HepG2 (cell line): ENCODE measurements around the gene RABGAP1. TPM values are rescaled to one million over a fixed set of nuclear protein-coding genes. Genes with fewer than 3 reads are reported as not detected.
A peak's percentile ranks its signal among the peaks of the same experiment; 100 is the strongest.

Experiments
- ATAC-seq: fragments of 200-7000 bp; cut with Tn5 transposase; 3 replicates; pipeline ENCODE4 v1.9.1; 2020; ENCODE audit warnings: mild to moderate bottlenecking, moderate library complexity
- BruUV-seq: library from RNA; stranded (reverse); fragments of 400-500 nt; replicated peaks from 2 replicates; lab custom pipeline; 2021; lab: Mats Ljungman, UMichigan
- CTCF ChIA-PET: fragments of 300-600 bp; formaldehyde crosslinking; extraction: SDS; loops from one replicate; lab custom pipeline; 2021; ENCODE audit warnings: low total read pairs, inconsistent platforms, low intra/inter-chr PET ratio; lab: Yijun Ruan, JAX
- POLR2A ChIA-PET: fragments of 350-600 bp; sonication (Branson Sonifier 250); formaldehyde crosslinking; loops from one replicate; lab custom pipeline; 2020; ENCODE audit warnings: antibody characterized with exemption, inconsistent platforms; lab: Yijun Ruan, JAX
- DNase-seq: peaks from one replicate; pipeline ENCODE4 v3.0.0-alpha.2; 2015; ENCODE audit warnings: low spot score
- FAIRE-seq: peaks from 3 replicates; lab custom pipeline; 2011; peaks lifted over from hg19 to GRCh38; lab: Jason Lieb, UNC
- H2AFZ ChIP-seq: one replicate; pipeline ENCODE4 v1.6.1; 2011; ENCODE audit warnings: low read length, inconsistent platforms
- H3K27ac ChIP-seq: fragments of 300-600 bp; 3 replicates; pipeline ENCODE4 v1.8.0; 2011; ENCODE audit warnings: mixed run types, mild to moderate bottlenecking, mixed read lengths, low read length, inconsistent platforms; ENCODE audit not compliant: insufficient read depth; ENCODE audit errors: extremely low read length
- H3K27me3 ChIP-seq, 2 experiments: fragments of 200-600 bp in 1 of 2; 2 replicates in 1 of 2; 3 replicates in 1 of 2; pipeline versions ENCODE4 v1.6.0 to v1.8.0; 2011; ENCODE audit warnings: low read length in 2 of 2, mild to moderate bottlenecking in 2 of 2, moderate library complexity in 2 of 2, inconsistent platforms in 1 of 2; ENCODE audit not compliant: insufficient read depth in 2 of 2, control insufficient read depth in 1 of 2
- H3K36me3 ChIP-seq, 2 experiments: fragments of 200-600 bp in 1 of 2; replicated peaks in 1 of 2; 2 replicates in 1 of 2; 3 replicates in 1 of 2; pipeline versions ENCODE4 v1.5.1 to v1.8.0; 2011; ENCODE audit warnings: low read length in 2 of 2, inconsistent platforms in 1 of 2; ENCODE audit not compliant: insufficient read depth in 2 of 2, control insufficient read depth in 1 of 2
- H3K4me1 ChIP-seq: 2 replicates; pipeline ENCODE4 v1.5.1; 2012; ENCODE audit warnings: low read length, inconsistent platforms; ENCODE audit not compliant: insufficient read depth
- H3K4me2 ChIP-seq: 2 replicates; pipeline ENCODE4 v1.6.0; 2011; ENCODE audit warnings: low read depth, low read length, inconsistent platforms
- H3K4me3 ChIP-seq, 3 experiments: fragments of 200-600 bp in 1 of 3; sonication (generic), shearing (Covaris generic) in 1 of 3; replicated peaks in 1 of 3; 2 replicates each; pipeline ENCODE4 v1.5.1; 2011 to 2016; ENCODE audit warnings: low read length in 3 of 3, inconsistent platforms in 2 of 3, low read depth in 2 of 3, mild to moderate bottlenecking in 2 of 3, control low read depth in 1 of 3, mixed read lengths in 1 of 3; ENCODE audit not compliant: insufficient read depth in 1 of 3
- H3K79me2 ChIP-seq: one replicate; pipeline ENCODE4 v1.6.1; 2011; ENCODE audit warnings: low read length, inconsistent platforms; ENCODE audit not compliant: insufficient read depth
- H3K9ac ChIP-seq: 2 replicates; pipeline ENCODE4 v1.6.0; 2011; ENCODE audit warnings: mild to moderate bottlenecking, low read depth, low read length, inconsistent platforms; ENCODE audit not compliant: insufficient read depth
- H3K9me3 ChIP-seq: 2 replicates; pipeline ENCODE4 v1.5.1; 2012; ENCODE audit warnings: mild to moderate bottlenecking, low read length
- H4K20me1 ChIP-seq: 2 replicates; pipeline ENCODE4 v1.6.0; 2011; ENCODE audit warnings: inconsistent platforms, mild to moderate bottlenecking, low read length, moderate library complexity; ENCODE audit not compliant: insufficient read depth
- FOXK1 ChIP-seq: sonication (generic); formaldehyde crosslinking; IDR thresholded peaks from 2 replicates; pipeline ENCODE4 v1.4.0; 2020; ENCODE audit warnings: low read depth, missing genetic modification reagents, borderline replicate concordance
- MYC ChIP-seq: sonication (generic); formaldehyde crosslinking; IDR thresholded peaks from 2 replicates; pipeline ENCODE4 v1.9.0; 2021; ENCODE audit warnings: missing genetic modification reagents, borderline replicate concordance
- SRSF4 ChIP-seq: fragments of 200-400 bp; formaldehyde crosslinking; IDR thresholded peaks from one replicate; pipeline ENCODE4 v1.6.1; 2018; ENCODE audit warnings: mild to moderate bottlenecking, low read depth, low read length, moderate library complexity; ENCODE audit not compliant: poor library complexity, severe bottlenecking
- ZBTB40 ChIP-seq, 2 experiments: fragments of 450-650 bp in 1 of 2; sonication (generic) in 1 of 2; formaldehyde crosslinking in 1 of 2; IDR thresholded peaks; 2 replicates each; pipeline versions ENCODE4 v1.6.1 to v1.8.0; 2016 to 2022; ENCODE audit warnings: antibody characterized with exemption in 1 of 2, mild to moderate bottlenecking in 1 of 2, missing genetic modification reagents in 1 of 2
- ZFP62 ChIP-seq: sonication (generic); formaldehyde crosslinking; IDR thresholded peaks from 2 replicates; pipeline ENCODE4 v1.4.0; 2020; ENCODE audit warnings: missing genetic modification reagents
- ZNF513 ChIP-seq: sonication (generic); formaldehyde crosslinking; conservative IDR thresholded peaks from 2 replicates; pipeline ENCODE4 v1.5.0; 2020; ENCODE audit warnings: missing genetic modification reagents
- ZNF562 ChIP-seq: sonication (generic); formaldehyde crosslinking; IDR thresholded peaks from 2 replicates; pipeline ENCODE4 v1.8.0; 2022; ENCODE audit warnings: missing genetic modification reagents, borderline replicate concordance
- ZNF749 ChIP-seq: sonication (generic); formaldehyde crosslinking; IDR thresholded peaks from 2 replicates; pipeline ENCODE4 v1.8.0; 2022; ENCODE audit warnings: mild to moderate bottlenecking, missing genetic modification reagents, moderate library complexity, borderline replicate concordance
- ZSCAN30 ChIP-seq: sonication (generic); formaldehyde crosslinking; IDR thresholded peaks from 2 replicates; pipeline ENCODE4 v1.5.0; 2020; ENCODE audit warnings: mild to moderate bottlenecking, missing genetic modification reagents
- WGBS: methylation state at CpG from one replicate; pipeline ENCODE4 v1.1.6; 2017; ENCODE audit warnings: low lambda C conversion rate; 5-methylcytosine and 5-hydroxymethylcytosine counted together
- in situ Hi-C: cut with HindIII; loops from 2 replicates; pipeline ENCODE4 v1.10.0; 2017; ENCODE audit warnings: low pct_unique_long_range_greater_than_20kb; ENCODE audit not compliant: extremely low pct_ligation_motif_present
- intact Hi-C: fragments of 100-400 bp; cut with micrococcal nuclease; formaldehyde crosslinking; loops from one replicate; pipeline ENCODE4 v1.10.0; 2022; ENCODE audit not compliant: unreplicated experiment
- polyA plus RNA-seq, 8 experiments: library from polyadenylated mRNA; depleted of rRNA in 3 of 8; stranded (reverse) in 7 of 8; unstranded in 1 of 8; fragments of >200 nt; fragmentation: Illumina TruSeq in 4 of 8; extraction: Trizol in 4 of 8; gene quantifications; 2 replicates each; pipeline versions ENCODE4 v1.2.1 to v1.2.3, GENCODE V29; 2011 to 2016; ENCODE audit warnings: low read depth in 4 of 8, missing spikeins in 1 of 8, mixed read lengths in 1 of 8; ENCODE audit not compliant: insufficient read depth in 1 of 8
- total RNA-seq, 5 experiments: library from RNA; depleted of rRNA; stranded (reverse); fragments of >200 nt; fragmentation: Illumina TruSeq; extraction: Trizol; gene quantifications; 2 replicates each; pipeline ENCODE4 v1.2.3, GENCODE V29; 2016; ENCODE audit warnings: low read depth in 1 of 5
- TF ChIP-seq, protein P1 (sequence below): sonication (generic); formaldehyde crosslinking; IDR thresholded peaks from 2 replicates; pipeline ENCODE4 v1.4.0; 2020; ENCODE audit warnings: missing genetic modification reagents

Gene RABGAP1
- total and polyA plus RNA-seq, 2 of the 13 experiments (the other 11 are each of a cell fraction or from before 2014, with no cell fraction given), result 19.1 to 19.3 TPM

DNA sequence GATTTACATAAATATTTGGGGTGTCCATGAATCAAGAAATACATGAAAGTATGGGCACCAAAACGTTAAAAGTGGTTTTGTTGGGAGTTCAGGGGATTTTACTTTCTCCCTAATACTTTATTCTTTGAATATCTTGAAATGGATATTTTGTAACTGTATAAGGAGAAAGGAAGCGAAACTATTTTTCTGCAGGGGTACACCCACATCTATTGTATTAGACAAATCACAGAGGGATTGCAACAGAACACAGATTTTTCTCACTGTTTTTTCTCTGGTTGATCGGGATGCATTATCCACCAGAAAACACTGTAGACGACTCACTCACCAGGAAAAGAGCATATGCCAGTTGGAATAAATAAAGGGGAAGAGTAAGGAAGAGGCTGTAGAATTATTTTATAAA is 1.2 kb upstream of the RABGAP1 start:
- BruUV-seq, result no TSS peak
- ATAC-seq (no peak), DNase-seq (no peak), FAIRE-seq (no peak)
- Histone ChIP-seq H2AFZ (no peak overlapping the region), H4K20me1 (no peaks in the 10 kb centered on the region), H3K27ac (peak overlapping the region; percentile 63), H3K36me3 (peaks cover 0 to 10% of the 10 kb centered on the region in 2 experiments; a peak in 3 of 5 replicates), H3K9ac (no peak overlapping the region), H3K4me3 (no peak overlapping the region), H3K4me2 (no peak overlapping the region; the same call in 1 of the 2 replicates), H3K4me1 (peaks cover 65% of the 10 kb centered on the region), H3K9me3 (no peaks in the 10 kb centered on the region), H3K27me3 (peaks cover 0 to 3% of the 10 kb centered on the region in 2 experiments; a peak in 1 of 5 replicates), H3K79me2 (peaks cover 44% of the 10 kb centered on the region)
- POLR2A ChIA-PET, result interaction anchor here (1.4 to 5.2 kb wide), 3 partner anchors 8 to 27 kb away, joined by 4 to 107 read pairs (median 44); partner anchors contain the start of genes ZBTB26 and ZBTB6
- in situ Hi-C loops (no loop called here), intact Hi-C loops (no loop called here)
- TF ChIP-seq ZFP62 (CRISPR knock-in tag) (no peak), ZNF513 (CRISPR knock-in tag) (no peak), ZNF749 (CRISPR knock-in tag) (no peak), ZNF562 (CRISPR knock-in tag) (no peak), SRSF4 (no peak), ZBTB40 (IDR thresholded peaks at IDR 0.05) (no peak), ZBTB40 (CRISPR knock-in tag; IDR thresholded peaks at IDR 0.05) (no peak), FOXK1 (CRISPR knock-in tag) (no peak), ZSCAN30 (no peak), MYC (CRISPR knock-in tag) (no peak)
- TF ChIP-seq, protein P1, sequence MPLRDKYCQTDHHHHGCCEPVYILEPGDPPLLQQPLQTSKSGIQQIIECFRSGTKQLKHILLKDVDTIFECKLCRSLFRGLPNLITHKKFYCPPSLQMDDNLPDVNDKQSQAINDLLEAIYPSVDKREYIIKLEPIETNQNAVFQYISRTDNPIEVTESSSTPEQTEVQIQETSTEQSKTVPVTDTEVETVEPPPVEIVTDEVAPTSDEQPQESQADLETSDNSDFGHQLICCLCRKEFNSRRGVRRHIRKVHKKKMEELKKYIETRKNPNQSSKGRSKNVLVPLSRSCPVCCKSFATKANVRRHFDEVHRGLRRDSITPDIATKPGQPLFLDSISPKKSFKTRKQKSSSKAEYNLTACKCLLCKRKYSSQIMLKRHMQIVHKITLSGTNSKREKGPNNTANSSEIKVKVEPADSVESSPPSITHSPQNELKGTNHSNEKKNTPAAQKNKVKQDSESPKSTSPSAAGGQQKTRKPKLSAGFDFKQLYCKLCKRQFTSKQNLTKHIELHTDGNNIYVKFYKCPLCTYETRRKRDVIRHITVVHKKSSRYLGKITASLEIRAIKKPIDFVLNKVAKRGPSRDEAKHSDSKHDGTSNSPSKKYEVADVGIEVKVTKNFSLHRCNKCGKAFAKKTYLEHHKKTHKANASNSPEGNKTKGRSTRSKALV (CRISPR knock-in tag), result no peak
- CTCF ChIA-PET, result no interaction called here
- 95% methylated on average over 4 of the region's 4 CpGs for WGBS
